ENCODE results near the gene CCDC88C.

Gene CCDC88C

GRCh38 chr14:91310606-91311283 is 106.9 kb downstream of the CCDC88C start:
- no peak for DNase-seq (ENCODE audit: low spot score)

- no peak for DNase-seq (ENCODE audit: low spot score)
Observed at GRCh38 chr14:91309756-91310280, 107.8 kb downstream of the CCDC88C start.

DNA sequence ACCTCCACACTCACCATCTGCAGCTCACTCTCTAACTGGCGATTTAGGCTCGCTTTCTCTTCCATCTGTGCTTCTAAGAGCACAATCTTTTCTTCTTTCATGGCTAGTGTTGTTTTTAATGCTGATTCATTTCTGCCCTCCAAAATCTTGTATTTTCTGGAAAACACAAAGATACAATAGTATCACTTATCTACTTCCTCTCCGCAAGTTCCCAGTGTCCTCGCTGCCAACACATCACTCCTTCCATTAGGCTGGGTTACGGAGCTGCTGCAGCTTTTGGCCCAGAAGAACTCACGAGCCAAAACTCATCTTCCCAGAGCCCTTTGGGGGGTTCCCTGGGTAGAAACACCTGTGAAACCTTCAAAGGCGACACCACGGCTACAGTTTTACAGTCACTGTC is 109.3 kb downstream of the CCDC88C start:
- no peak for DNase-seq (ENCODE audit: low spot score)

DNA sequence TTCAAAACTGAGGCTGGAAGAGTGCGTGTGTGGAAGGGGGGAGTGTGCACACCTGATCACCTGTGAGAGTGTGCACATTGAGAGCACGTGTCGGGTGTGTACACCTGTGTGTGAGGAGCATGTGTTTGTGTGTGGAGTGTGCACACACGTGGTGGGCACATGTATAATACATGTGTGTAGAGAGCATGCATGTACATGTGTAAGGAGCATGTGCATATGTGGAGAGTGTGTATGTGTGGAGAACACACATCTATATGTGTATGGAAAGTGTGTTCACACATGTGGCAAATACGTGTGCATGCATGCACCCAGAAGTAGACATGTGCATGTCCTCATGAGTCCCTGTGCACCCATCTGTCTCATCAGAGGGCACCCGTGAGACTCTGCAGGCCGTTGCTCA is 110.0 kb downstream of the CCDC88C start:
- no peak for DNase-seq (ENCODE audit: low spot score)

DNA sequence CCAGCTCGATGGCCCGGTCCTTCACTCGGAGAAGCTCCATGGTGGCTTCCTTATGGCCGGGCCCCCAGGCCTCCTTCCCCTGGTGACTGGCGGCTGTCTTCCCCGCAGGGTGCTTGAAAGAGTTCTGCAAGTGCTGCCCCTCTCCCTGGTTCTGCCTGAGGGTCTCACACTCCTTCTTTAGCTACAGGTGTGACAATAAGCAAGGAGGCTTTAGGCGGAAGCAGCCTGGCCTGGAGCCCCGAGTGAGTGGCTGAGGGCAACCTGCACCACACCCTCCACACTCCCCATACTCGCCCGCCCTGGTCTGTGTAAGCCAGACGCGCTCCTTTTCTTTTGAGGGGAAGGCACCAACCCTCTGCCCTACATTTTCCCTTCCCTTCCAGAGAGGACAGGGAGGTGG is 110.6 kb downstream of the CCDC88C start:
- no peak for DNase-seq (ENCODE audit: low spot score)

- DNase-seq (ENCODE audit: low spot score): no peak
Observed at GRCh38 chr14:91306547-91306946, 111.1 kb downstream of the CCDC88C start.

GRCh38 chr14:91305650-91306431 is 111.8 kb downstream of the CCDC88C start:
- DNase-seq (ENCODE audit: low spot score): no peak

GRCh38 chr14:91303924-91304229 is 113.7 kb downstream of the CCDC88C start:
- no peak for DNase-seq (ENCODE audit: low spot score)

DNA sequence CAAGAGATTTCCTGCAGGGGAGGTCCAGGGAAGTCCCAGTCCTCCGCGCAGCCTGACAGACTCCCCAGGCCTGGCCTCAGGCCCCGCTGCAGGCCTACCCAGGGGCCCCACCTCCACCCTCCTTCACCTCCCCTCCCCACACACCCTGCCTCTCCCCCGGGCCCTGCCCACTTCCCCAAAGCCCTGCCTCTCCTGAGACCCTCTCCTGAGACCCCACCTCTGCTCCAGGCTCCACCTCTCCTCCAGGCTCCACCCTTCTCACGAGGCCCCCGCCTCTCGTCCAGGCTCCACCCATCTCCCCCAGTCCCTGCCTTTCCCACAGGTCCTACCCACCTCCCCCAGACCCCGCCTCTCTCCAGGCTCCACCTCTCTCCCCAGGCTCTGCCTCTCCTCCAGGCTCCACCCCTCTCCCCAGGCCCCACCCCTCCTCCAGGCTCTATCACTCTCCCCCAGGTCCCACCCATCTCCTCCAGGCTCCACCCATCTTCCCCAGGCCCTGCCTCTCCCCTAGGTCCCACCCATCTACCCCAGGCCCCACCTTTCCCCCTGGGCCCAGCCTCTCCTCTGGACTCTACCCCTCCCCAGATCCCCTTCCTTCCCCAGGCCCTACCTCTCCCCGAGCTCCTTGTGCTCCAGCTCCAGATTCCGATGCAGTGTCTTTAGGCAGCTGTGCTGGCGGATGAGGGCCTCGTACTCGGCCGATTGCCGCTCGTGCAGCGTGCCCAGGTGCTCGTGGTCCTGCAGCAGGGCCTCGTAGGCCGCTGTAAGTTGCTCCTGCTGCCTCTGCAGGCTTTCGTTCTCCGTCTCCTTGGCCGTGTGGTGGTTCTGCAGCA is 114.3 kb downstream of the CCDC88C start:
- no peak for DNase-seq (ENCODE audit: low spot score)

DNA sequence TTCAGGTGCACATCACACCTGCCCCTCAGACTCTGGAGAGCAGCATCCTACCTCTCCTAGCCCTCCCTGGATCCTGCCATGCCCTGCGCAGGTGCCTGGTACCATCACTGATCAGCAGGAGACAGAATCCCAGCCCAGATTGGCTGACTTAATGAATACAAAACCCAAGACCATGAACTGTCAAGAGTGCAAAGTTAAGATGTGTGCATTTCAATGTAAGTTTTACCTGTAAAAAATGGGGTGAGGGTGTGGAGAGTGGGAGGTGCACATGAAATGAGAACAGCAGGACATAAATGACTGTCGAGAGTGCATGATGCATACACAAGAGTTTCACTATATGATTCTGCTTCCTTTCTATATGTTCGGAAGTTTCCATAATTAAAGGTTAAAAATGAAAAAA is 115.2 kb downstream of the CCDC88C start:
- DNase-seq (ENCODE audit: low spot score): no peak

DNA sequence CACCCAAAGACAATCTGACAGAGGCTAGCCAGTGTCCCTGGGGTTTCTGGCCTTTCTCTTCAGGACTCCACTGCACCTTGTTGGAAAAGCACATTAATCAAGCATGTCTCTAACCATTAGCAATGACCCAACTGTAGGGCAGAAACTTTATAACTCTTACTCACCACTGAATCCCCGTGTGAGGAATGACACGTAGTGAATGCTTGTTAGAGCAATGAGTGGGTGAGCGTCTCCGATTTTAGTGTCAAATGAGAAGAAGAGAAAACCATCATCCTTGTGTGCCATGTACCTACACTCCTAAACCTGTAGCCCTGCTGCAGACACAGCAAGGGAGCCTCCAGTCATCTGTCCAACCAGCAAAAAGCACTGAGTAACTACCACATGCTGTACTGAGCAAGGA is 116.7 kb downstream of the CCDC88C start:
- DNase-seq (ENCODE audit: low spot score): no peak

DNA sequence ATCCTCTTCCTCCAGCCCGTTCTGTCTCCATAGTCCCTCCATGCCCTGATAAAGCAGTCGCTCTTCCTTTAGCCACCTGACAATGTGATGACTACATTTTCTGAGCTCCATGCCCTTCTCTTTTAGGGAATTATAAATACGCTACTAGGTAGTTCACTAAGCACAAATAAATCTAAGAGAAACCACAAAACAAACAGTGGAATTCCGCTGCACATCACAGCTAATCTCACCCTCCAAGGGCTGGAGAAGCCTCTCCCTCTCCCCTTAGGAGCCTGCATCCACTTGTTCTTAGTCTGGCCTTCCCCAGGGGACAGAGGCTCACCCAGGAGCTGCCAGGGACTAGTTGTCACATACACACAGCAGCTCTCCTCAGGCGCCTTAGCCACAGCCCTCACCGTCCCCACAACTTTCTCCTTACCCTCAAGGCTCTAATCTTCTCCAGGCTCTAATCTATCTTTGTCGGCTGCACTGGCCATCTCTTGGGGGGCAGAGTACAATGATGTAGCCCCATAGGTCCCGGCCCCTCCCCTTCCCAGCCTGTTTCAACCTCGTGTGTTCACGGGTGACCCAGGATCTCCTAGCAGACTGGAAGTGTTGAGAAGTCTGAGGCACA is 117.2 kb downstream of the CCDC88C start:
- no peak for DNase-seq (ENCODE audit: low spot score)

- DNase-seq (ENCODE audit: low spot score): no peak
Observed at GRCh38 chr14:91299121-91300115, 118.2 kb downstream of the CCDC88C start.

DNA sequence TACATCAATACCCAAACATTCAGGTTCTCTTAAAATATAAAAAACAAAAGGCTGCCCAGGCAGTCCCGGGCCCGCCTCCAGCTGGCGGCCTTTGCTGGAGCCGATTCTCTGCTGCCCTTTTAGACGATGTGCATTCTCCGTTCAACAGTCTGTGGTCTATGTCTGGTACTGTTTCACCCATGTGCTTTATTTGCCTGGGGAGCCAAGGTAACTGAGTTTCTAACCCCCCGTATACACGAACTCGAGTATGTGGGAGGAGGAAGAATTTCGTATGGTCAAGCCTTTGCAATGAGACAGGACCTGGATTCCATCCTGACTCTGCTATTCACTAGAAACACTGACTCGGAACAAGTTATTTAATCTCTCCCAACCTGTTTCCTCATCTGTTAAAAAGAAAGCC is 119.0 kb downstream of the CCDC88C start:
- no peak for DNase-seq (ENCODE audit: low spot score)

- DNase-seq (ENCODE audit: low spot score): no peak
Observed at GRCh38 chr14:91297081-91297711, 120.4 kb downstream of the CCDC88C start.

DNA sequence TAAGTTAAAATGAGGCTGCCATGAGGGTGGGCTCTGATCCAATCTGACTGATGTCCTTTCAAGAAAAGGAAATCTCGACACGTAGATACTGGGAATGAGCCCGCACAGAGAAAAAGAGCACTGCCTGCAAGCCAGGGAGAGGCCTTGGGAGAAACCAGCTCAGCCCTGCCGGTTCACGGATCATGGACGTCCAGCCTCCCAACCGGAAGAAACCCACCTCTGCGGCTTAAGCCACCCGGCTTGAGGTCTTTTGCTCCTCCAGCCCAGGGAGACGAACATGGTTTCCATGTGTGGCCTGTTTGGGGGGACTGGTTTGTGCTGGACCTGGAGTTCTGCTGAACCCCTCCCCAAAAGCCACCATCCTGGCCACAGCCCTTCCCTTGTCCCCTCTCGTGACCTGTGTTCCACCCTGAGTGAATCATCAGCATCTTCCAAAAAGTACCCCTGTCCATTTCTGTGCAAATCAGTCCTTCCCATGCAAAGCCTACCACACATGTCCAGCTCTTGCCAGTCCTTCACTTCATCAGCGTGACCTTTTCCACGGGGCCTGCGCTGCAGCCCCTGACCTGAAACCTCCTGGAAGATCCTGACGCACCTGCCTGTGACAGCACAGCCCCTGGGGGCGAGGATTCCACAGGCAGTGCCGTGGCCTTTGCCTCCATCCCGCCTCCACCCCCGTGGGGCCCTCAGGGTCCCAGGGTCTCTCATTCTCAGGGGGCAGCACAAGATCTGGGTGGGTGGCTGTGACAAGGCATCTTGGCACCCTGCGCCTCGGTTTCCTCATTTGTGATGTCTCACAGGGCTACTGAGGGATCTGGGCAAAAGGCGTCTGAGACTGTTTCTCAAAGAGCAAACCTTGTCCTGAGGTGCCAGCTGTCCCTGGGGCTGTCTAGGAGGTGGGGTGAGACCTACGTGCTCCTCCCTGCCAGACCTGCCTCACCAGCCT is 121.5 kb downstream of the CCDC88C start:
- no peak for DNase-seq (ENCODE audit: low spot score)

DNA sequence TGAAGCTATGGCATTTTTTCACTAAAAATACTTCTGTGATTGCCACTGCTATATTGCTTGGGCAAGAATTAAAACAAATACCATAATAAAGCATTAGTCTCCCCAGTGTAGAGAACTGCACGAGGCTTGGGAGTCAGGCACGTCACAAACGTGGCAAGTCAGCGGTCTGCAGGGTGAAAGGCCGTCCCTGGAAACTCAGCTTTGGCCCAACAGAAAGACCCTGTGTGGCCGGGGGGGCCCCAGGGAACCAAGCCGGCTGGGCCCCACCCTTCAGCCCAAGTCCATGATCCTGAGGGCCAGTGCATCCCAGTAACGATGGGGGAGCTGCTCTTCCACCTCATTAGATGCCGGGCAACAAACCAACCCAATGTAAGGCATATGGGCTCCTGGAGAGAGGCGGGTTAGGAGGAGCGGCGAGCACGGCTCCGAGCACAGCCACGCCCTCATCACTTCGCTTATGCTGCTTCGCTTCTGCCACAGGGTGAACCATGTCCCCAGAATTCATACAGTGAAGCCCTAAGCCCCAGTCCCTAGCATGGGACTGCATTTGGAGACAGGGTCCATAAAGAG is 122.3 kb downstream of the CCDC88C start:
- DNase-seq (ENCODE audit: low spot score): no peak

GRCh38 chr14:91294153-91294552 is 123.5 kb downstream of the CCDC88C start:
- DNase-seq (ENCODE audit: low spot score): no peak

- no peak for DNase-seq (ENCODE audit: low spot score)
Observed at GRCh38 chr14:91293281-91293680, 124.3 kb downstream of the CCDC88C start.
